ENCODE measurements around the gene CSMD2.

DNA sequence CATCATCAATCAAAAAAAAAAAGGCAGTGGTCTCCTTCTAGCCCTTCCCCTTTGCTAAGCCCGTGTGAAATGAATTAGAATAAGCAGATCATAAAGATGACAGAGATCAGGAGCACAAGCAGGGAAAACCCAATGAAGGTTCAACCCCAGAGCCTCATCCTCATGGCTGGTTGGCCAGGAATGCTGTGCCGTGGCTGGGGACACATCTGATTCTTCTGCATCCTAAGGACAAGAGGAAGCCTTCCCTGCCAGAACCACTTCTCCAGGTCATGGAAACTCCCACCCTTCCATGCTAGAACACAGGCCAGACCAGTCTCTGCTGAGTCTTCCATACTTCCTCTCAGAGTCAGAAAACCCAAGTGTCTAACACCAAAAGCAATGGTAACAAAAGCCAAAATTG, 81.1 kb downstream of the CSMD2 start:
- TF ChIP-seq, protein P1, sequence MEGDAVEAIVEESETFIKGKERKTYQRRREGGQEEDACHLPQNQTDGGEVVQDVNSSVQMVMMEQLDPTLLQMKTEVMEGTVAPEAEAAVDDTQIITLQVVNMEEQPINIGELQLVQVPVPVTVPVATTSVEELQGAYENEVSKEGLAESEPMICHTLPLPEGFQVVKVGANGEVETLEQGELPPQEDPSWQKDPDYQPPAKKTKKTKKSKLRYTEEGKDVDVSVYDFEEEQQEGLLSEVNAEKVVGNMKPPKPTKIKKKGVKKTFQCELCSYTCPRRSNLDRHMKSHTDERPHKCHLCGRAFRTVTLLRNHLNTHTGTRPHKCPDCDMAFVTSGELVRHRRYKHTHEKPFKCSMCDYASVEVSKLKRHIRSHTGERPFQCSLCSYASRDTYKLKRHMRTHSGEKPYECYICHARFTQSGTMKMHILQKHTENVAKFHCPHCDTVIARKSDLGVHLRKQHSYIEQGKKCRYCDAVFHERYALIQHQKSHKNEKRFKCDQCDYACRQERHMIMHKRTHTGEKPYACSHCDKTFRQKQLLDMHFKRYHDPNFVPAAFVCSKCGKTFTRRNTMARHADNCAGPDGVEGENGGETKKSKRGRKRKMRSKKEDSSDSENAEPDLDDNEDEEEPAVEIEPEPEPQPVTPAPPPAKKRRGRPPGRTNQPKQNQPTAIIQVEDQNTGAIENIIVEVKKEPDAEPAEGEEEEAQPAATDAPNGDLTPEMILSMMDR (IDR thresholded peaks at IDR 0.05; ENCODE audit: low read depth, low read length): no peak
- TF ChIP-seq EZH2phosphoT487 (IDR thresholded peaks at IDR 0.05; ENCODE audit: low read depth): no peak
